GM12878 (cell line): ENCODE measurements around the gene C3orf22. TPM values are rescaled to one million over a fixed set of nuclear protein-coding genes. Genes with fewer than 3 reads are reported as not detected.

ENCODE experiments used
- ATAC-seq: fragments of 200-7000 bp; cut with Tn5 transposase; 3 replicates; pipeline ENCODE4 v1.9.1; 2020; ENCODE audit warnings: mild to moderate bottlenecking, moderate library complexity
- BruUV-seq: library from RNA; stranded (reverse); fragments of 400-500 nt; replicated peaks from 2 replicates; lab custom pipeline; 2021; lab: Mats Ljungman, UMichigan
- CTCF ChIA-PET: fragments of 300-600 bp; sonication (Branson Sonifier 250); formaldehyde crosslinking; extraction: SDS; loops from one replicate; lab custom pipeline; 2021; ENCODE audit warnings: inconsistent platforms; lab: Yijun Ruan, JAX
- POLR2A ChIA-PET: fragments of 350-600 bp; formaldehyde crosslinking; extraction: SDS; loops from one replicate; lab custom pipeline; 2021; ENCODE audit warnings: inconsistent platforms; lab: Charles Lee
- RAD21 ChIA-PET: fragments of 300-600 bp; sonication (Branson Sonifier 250); formaldehyde crosslinking; loops from one replicate; lab custom pipeline; 2023; ENCODE audit warnings: antibody characterized with exemption; ENCODE audit not compliant: unreplicated experiment; lab: Charles Lee
- SMC1A ChIA-PET: fragments of 300-600 bp; sonication (Branson Sonifier 250); formaldehyde crosslinking; loops from one replicate; lab custom pipeline; 2023; ENCODE audit not compliant: unreplicated experiment, uncharacterized antibody; lab: Charles Lee
- DNase-seq: peaks from one replicate; pipeline ENCODE4 v3.0.0-alpha.2; 2011; ENCODE audit warnings: low read depth, low spot score
- FAIRE-seq: peaks from 3 replicates; lab custom pipeline; 2011; peaks lifted over from hg19 to GRCh38; lab: Jason Lieb, UNC
- H2AFZ ChIP-seq: 2 replicates; pipeline ENCODE4 v1.6.0; 2011; ENCODE audit warnings: low read depth, low read length, control low read depth; ENCODE audit not compliant: control insufficient read depth
- H3K27ac ChIP-seq: 2 replicates; pipeline ENCODE4 v1.5.1; 2011; ENCODE audit warnings: control low read depth; ENCODE audit not compliant: control insufficient read depth, insufficient read depth
- H3K27me3 ChIP-seq, 2 experiments: replicated peaks in 1 of 2; 2 replicates each; pipeline versions ENCODE4 v1.6.0 to v1.6.1; 2011; ENCODE audit warnings: low read length in 1 of 2; ENCODE audit not compliant: control insufficient read depth in 2 of 2, insufficient read depth in 2 of 2
- H3K36me3 ChIP-seq, 2 experiments: 2 replicates each; pipeline ENCODE4 v1.5.1; 2011; ENCODE audit warnings: low read length in 1 of 2; ENCODE audit not compliant: control insufficient read depth in 2 of 2, insufficient read depth in 2 of 2
- H3K4me1 ChIP-seq: 2 replicates; pipeline ENCODE4 v1.6.1; 2011; ENCODE audit warnings: mild to moderate bottlenecking, low read length, moderate library complexity, mixed read lengths; ENCODE audit not compliant: control insufficient read depth, insufficient read depth
- H3K4me2 ChIP-seq: 2 replicates; pipeline ENCODE4 v1.6.0; 2011; ENCODE audit warnings: control low read depth; ENCODE audit not compliant: control insufficient read depth, insufficient read depth
- H3K4me3 ChIP-seq: fragments of 200-600 bp; sonication (generic); 2 replicates; pipeline ENCODE4 v1.5.1; 2016
- H3K79me2 ChIP-seq: 2 replicates; pipeline ENCODE4 v1.6.0; 2011; ENCODE audit warnings: low read length; ENCODE audit not compliant: control insufficient read depth, insufficient read depth
- H3K9ac ChIP-seq: 2 replicates; pipeline ENCODE4 v1.8.0; 2011; ENCODE audit warnings: low read length, control low read depth, mixed read lengths; ENCODE audit not compliant: control insufficient read depth, insufficient read depth
- H3K9me3 ChIP-seq: replicated peaks from 3 replicates; pipeline ENCODE4 v1.5.1; 2011; ENCODE audit warnings: mild to moderate bottlenecking, low read length; ENCODE audit not compliant: control insufficient read depth, insufficient read depth
- H4K20me1 ChIP-seq: 2 replicates; pipeline ENCODE4 v1.6.0; 2011; ENCODE audit not compliant: control insufficient read depth, insufficient read depth
- NBN ChIP-seq: fragments of 450-650 bp; IDR thresholded peaks from 2 replicates; pipeline ENCODE4 v1.6.1; 2016
- NFIC ChIP-seq: IDR thresholded peaks from 2 replicates; pipeline ENCODE4 v1.6.1; 2012; ENCODE audit warnings: low read depth, mild to moderate bottlenecking, inconsistent platforms, low read length, moderate library complexity
- TCF3 ChIP-seq: IDR thresholded peaks from 2 replicates; pipeline ENCODE4 v1.6.1; 2012; ENCODE audit warnings: low read depth, mild to moderate bottlenecking, low read length, borderline replicate concordance; ENCODE audit not compliant: insufficient read depth
- WGBS: methylation state at CpG from one replicate; pipeline ENCODE4 v1.1.6; 2016; ENCODE audit warnings: low lambda C conversion rate; ENCODE audit not compliant: insufficient replicate concordance, insufficient coverage; ENCODE audit errors: missing lambda C conversion rate; 5-methylcytosine and 5-hydroxymethylcytosine counted together
- in situ Hi-C: fragments of 300-500 bp; cut with MboI; formaldehyde crosslinking; loops from 9 replicates; pipeline ENCODE4 v1.14.3; 2018; ENCODE audit warnings: mixed read lengths
- intact Hi-C: fragments of 100-400 bp; cut with micrococcal nuclease; formaldehyde crosslinking; loops from one replicate; pipeline ENCODE4 v1.14.2; 2022; ENCODE audit not compliant: unreplicated experiment
- polyA plus RNA-seq, 11 experiments: library from polyadenylated mRNA; depleted of rRNA in 4 of 11; unstranded in 6 of 11; stranded (reverse) in 5 of 11; fragments of >200 nt; fragmentation: Nextera tagmentation in 4 of 11; fragmentation: Illumina TruSeq in 1 of 11; extraction: Ambion mirVana in 4 of 11; extraction: Trizol in 1 of 11; gene quantifications; 1 replicate in 1 of 11; 2 replicates in 10 of 11; pipeline versions ENCODE4 v1.2.1 to v1.2.3, GENCODE V29; 2011 to 2016; ENCODE audit warnings: inconsistent platforms in 2 of 11, missing spikeins in 2 of 11, low read depth in 1 of 11
- total RNA-seq, 4 experiments: library from RNA; depleted of rRNA in 3 of 4; stranded (reverse); fragments of >200 nt in 3 of 4; fragmentation: Illumina TruSeq in 1 of 4; extraction: Trizol in 1 of 4; gene quantifications; 2 replicates each; pipeline versions ENCODE4 v1.2.1 to v1.2.3, GENCODE V29; 2013 to 2021
- TF ChIP-seq, protein P1 (sequence below): fragments of 450-650 bp; formaldehyde crosslinking; IDR thresholded peaks from 2 replicates; pipeline ENCODE4 v1.4.0; 2020; ENCODE audit warnings: mild to moderate bottlenecking, moderate library complexity
- TF ChIP-seq, protein P2 (sequence below): fragments of 450-650 bp; IDR thresholded peaks from 2 replicates; pipeline ENCODE4 v1.6.1; 2017; ENCODE audit warnings: low read depth, mild to moderate bottlenecking, moderate library complexity

Gene C3orf22
- total and polyA plus RNA-seq, 10 of the 15 experiments (the other 5 are each of a cell fraction or from before 2014, with no cell fraction given) = not detected

DNA sequence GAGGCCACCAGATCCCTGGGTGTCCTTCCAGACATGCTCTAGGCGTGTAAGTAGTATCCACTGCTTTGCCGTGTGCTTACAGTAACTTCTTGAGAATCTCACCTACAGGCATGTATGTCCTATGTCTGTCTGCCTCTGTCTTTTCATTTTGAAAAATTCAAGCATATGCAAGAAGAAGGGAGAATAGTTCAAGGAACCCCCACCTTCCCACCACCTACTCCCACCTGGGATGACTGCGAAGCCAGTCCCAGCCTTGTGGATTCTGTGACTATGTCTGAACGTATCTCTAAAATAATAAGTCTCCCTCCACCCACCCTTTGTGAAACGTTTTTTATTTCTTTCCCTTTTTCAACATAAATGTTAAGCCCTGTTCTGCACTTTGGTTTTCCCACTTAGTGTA, 19.8 kb downstream of the C3orf22 start:
- in situ Hi-C loops = no loop called here
- RAD21 ChIA-PET = no interaction called here
- BruUV-seq = no TSS peak

More for the DNA sequence above, 19.8 kb downstream of the C3orf22 start:
- no peak overlapping the region for H2AFZ ChIP-seq
- H3K4me1 ChIP-seq = no peaks in the 10 kb centered on the region
- DNase-seq (no peak), FAIRE-seq (no peak), ATAC-seq (no peak)
- H3K4me2 ChIP-seq = no peak overlapping the region
- H3K9me3 ChIP-seq = no peaks in the 10 kb centered on the region
- POLR2A ChIA-PET = no interaction called here
- H3K27ac ChIP-seq = no peak overlapping the region
- TF ChIP-seq, protein P1, sequence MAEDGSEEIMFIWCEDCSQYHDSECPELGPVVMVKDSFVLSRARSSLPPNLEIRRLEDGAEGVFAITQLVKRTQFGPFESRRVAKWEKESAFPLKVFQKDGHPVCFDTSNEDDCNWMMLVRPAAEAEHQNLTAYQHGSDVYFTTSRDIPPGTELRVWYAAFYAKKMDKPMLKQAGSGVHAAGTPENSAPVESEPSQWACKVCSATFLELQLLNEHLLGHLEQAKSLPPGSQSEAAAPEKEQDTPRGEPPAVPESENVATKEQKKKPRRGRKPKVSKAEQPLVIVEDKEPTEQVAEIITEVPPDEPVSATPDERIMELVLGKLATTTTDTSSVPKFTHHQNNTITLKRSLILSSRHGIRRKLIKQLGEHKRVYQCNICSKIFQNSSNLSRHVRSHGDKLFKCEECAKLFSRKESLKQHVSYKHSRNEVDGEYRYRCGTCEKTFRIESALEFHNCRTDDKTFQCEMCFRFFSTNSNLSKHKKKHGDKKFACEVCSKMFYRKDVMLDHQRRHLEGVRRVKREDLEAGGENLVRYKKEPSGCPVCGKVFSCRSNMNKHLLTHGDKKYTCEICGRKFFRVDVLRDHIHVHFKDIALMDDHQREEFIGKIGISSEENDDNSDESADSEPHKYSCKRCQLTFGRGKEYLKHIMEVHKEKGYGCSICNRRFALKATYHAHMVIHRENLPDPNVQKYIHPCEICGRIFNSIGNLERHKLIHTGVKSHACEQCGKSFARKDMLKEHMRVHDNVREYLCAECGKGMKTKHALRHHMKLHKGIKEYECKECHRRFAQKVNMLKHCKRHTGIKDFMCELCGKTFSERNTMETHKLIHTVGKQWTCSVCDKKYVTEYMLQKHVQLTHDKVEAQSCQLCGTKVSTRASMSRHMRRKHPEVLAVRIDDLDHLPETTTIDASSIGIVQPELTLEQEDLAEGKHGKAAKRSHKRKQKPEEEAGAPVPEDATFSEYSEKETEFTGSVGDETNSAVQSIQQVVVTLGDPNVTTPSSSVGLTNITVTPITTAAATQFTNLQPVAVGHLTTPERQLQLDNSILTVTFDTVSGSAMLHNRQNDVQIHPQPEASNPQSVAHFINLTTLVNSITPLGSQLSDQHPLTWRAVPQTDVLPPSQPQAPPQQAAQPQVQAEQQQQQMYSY (CRISPR knock-in tag) = no peak
- TF ChIP-seq NBN (no peak), TCF3 (no peak), NFIC (no peak)
- TF ChIP-seq, protein P2, sequence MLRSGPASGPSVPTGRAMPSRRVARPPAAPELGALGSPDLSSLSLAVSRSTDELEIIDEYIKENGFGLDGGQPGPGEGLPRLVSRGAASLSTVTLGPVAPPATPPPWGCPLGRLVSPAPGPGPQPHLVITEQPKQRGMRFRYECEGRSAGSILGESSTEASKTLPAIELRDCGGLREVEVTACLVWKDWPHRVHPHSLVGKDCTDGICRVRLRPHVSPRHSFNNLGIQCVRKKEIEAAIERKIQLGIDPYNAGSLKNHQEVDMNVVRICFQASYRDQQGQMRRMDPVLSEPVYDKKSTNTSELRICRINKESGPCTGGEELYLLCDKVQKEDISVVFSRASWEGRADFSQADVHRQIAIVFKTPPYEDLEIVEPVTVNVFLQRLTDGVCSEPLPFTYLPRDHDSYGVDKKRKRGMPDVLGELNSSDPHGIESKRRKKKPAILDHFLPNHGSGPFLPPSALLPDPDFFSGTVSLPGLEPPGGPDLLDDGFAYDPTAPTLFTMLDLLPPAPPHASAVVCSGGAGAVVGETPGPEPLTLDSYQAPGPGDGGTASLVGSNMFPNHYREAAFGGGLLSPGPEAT = no peak
- 36% methylated on average over 5 of the region's 5 CpGs for WGBS
- H3K27me3 ChIP-seq = peaks cover 0 to 2% of the 10 kb centered on the region in 2 experiments; a peak in 2 of 4 replicates
- H4K20me1 ChIP-seq = no peaks in the 10 kb centered on the region
- CTCF ChIA-PET = no interaction called here
- H3K36me3 ChIP-seq = no peaks in the 10 kb centered on the region
- no peak overlapping the region for H3K4me3 ChIP-seq
- intact Hi-C loops = no loop called here
- no peaks in the 10 kb centered on the region for H3K79me2 ChIP-seq
- no peak overlapping the region for H3K9ac ChIP-seq
- SMC1A ChIA-PET = no interaction called here
